ENCODE measurements around the gene SSBP4. TPM values are rescaled to one million over a fixed set of nuclear protein-coding genes. Genes with fewer than 3 reads are reported as not detected.

Gene SSBP4
- total and polyA plus RNA-seq, 2 of the 8 experiments (the other 6 are each of a cell fraction or from before 2014, with no cell fraction given), result 26.4 to 33.7 TPM

DNA sequence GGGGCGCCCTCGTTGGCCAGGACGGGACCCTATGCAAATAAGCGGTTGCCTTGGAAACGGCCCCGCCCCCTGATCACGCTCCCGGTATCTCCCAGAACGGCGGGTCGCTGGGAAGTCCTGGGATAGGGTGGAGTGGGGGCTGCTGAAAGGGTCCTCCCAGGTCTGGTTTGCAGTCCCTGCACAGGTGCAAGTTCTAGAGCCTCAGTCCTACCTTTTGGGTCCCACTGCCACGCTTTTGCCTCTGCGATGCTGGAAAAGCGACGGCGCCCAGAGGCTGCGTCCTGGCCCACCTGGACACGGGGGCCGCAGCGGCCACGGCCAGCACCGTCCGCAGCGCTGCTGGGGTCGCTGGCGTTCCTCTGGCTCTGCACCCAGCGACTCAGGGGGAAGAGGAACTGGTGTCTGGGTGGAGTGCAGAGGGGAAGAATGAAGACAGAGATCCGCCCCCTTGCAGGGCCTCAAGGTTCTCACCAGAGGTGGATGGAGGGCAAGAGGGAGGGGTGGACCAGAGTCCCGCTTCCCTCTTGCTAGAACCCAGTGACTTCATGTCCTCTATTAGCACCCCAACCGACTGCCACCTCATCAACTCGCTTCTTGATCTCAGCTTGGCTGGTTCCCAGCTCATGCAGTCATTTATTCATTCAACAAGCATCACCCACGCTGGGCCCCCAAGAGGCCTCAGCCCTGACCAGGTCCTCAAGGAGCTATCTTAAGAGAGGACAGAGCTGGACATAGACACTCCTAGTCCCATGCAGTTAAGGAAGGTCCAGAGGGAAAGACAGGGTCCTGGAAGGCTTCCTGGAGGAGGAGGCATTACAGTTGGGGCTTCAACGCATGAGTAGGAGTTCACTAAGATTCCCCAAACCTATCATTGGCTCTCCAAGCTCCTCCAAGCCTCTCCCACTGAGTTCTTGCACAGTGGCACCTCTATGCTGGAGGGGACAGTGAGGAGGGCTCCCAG, 21.7 kb upstream of the SSBP4 start, which contains the start of gene LRRC25 (continued):
- TF ChIP-seq E2F6 (IDR thresholded peaks at IDR 0.05), result no peak
- no peak for TF ChIP-seq CHD1 (IDR thresholded peaks at IDR 0.05; ENCODE audit: low read depth, low read length)
- peak; percentile 42 for TF ChIP-seq KDM4A (IDR thresholded peaks at IDR 0.05; ENCODE audit: low read depth, low read length, severe bottlenecking)
- TF ChIP-seq POLR2AphosphoS5 (IDR thresholded peaks at IDR 0.05; ENCODE audit: low read depth, low read length), result no peak
- no peak for TF ChIP-seq CTCF (IDR thresholded peaks at IDR 0.05; ENCODE audit: control extremely low read depth in 1 of 3, insufficient read depth in 1 of 3, low read depth in 1 of 3, low read length in 3 of 3)
- no peak for TF ChIP-seq EGR1 (IDR thresholded peaks at IDR 0.05; ENCODE audit: borderline replicate concordance, low read depth, low read length)
- peak in 1 of 2 experiments; percentile 8; a peak in 1 of 4 replicates for TF ChIP-seq HDAC2 (IDR thresholded peaks at IDR 0.05; ENCODE audit: borderline replicate concordance in 1 of 2, low read depth in 2 of 2, low read length in 2 of 2)
- no peak for TF ChIP-seq POU5F1 (IDR thresholded peaks at IDR 0.05; ENCODE audit: low read depth, low read length)
- TF ChIP-seq RAD21 (IDR thresholded peaks at IDR 0.05 in 1 of 2, conservative IDR thresholded peaks at IDR 0.05 in 1 of 2; ENCODE audit: low read depth in 2 of 2, low read length in 2 of 2), result no peak
- no peak for TF ChIP-seq SIRT6 (IDR thresholded peaks at IDR 0.05; ENCODE audit: low read length)
- TF ChIP-seq BCL11A (IDR thresholded peaks at IDR 0.05; ENCODE audit: low read depth in 2 of 2, low read length in 2 of 2), result no peak

Data from H1 (cell line).